GM21576 (cell line): Measurements from ENCODE around the gene EFCC1.

ENCODE experiments used
- ATAC-seq: cut with Tn5 transposase; IDR thresholded peaks from one replicate; pipeline ENCODE4 v1.9.1; 2021; ENCODE audit warnings: mild to moderate bottlenecking, moderate library complexity; ENCODE audit not compliant: unreplicated experiment

EFCC1 gene

DNA sequence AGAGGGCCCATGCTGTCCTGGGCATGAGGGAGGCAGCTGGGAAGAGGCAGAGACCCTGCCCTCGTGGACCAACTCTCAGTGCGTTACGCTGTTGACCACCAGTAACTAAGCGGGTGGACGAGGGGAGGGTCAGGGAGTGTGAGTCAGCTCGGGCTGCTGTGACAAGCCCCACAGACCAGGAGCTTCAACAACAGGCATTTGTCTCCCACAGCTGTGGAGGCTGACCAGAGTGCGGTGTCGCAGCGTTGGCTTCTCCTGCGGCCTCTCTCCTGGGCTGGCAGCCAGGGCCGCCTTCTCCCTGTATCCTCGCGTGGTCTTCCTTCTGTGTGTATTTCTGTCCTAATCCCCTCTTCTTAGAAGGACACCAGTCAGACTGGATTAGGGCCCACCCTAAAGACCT lies 13.0 kb downstream of the EFCC1 start:
- no peak for ATAC-seq

DNA sequence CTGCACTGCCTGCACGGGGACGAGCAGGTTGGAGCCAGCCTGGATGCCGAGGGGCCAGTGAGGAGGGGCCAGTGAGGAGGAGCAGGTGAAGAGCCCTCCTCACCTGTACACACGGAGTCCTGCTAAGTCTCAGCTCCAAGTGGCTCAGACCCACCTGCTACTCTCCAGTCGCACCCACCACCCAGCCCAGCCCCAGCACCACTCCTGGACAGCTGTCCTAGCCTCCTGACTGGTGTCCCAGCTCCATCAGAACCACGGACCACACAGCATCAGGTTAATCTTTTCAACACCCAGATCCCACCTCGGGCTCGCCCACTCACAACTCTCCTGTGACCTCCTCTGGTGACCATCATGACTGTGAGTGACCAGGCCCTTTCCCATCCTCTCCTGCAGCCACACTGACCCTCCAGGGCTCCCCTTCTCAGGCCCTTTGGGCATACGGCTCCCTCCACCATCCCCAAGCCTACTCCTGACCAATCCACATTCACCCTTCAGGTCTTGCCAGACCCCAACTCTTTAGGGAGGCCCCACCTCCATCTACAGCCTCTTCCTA lies 13.8 kb downstream of the EFCC1 start:
- no peak for ATAC-seq

DNA sequence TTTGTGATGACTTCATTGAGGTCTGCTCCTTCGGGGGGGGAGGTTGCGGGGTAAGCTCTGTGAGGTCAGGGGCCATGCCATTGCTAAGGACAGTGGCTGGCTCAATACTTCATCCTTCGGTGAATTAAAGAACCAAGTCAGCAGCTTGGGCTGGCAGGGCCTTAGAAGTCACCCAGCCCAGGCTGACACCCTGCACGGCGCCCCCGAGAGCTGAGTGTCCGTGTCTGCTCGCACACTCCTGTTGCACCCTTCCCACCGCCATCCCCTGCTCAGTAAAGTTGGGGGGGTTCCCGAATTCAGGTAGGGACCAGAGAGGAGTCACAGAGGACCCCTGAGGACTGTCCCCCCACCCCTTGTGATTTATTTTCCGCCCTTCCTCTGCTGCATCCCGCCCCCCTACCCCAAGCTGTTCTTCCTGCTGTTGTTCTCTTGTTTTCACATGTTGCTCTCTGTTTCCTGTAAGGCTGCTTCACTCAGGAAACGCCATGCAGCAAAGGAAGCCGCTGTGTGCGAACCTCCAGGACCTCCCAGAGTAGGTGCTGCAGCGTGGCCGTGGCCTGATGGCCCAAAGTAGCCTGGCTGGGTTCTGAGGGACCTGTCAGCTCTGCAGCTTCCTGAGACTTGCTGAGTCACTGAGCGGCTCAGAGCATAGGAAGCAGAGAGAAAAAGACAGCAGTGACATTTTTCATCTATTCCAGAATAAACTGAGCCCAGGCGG lies 14.4 kb downstream of the EFCC1 start:
- no peak for ATAC-seq

DNA sequence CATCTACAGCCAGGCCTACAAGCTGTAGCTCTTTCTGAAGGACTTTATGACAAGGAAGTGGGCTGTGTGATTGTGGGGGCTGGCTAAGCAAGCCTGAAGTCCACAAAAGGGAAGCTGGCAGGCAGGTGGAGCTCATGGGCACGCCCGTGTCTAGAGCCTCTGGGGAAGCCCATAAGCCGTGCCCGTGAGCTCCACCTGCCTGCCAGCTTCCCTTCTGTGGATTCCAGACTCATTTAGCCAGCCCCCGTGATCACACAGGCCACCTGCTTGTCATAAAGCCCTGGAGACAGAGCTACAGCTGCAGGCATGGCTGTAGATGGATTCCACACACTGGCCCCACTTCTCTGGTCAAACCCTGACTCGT lies 15.2 kb downstream of the EFCC1 start:
- ATAC-seq: no peak

DNA sequence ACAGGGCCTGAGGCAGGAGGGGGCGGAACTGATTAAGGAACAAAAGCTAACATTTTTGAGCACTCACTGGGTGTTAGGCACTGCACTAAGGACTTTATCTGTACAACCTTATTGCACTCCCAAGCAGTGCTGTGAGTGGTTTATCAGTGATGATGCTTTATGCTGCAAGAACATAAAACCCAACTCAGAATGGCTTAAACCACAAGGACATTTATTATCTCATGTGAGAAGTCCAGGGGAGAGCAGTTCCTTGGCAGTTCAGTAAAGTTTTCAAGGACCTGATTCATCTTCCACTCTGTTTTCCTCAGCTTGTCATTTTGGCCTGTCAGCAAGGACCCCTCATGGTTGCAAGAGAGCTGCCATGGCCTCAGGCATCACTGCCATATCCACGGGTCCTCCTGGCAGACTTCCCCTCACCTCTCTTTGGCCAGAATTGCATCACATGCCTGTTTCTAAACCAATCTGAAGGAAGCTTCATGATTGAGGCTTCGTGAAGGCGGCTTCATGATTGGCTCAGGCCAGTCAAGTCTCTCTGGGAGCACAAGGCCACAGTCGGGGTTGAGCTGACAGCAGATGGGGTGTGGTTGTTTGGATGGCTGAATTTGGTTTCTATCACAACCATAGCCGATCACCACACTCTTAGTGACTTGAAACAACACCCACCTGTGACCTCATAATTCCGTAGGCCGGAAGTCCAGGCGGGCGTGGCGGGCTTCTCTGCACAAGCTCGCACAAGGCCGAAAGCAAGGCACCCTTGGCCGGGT lies 15.8 kb downstream of the EFCC1 start:
- ATAC-seq: peak; percentile 55

DNA sequence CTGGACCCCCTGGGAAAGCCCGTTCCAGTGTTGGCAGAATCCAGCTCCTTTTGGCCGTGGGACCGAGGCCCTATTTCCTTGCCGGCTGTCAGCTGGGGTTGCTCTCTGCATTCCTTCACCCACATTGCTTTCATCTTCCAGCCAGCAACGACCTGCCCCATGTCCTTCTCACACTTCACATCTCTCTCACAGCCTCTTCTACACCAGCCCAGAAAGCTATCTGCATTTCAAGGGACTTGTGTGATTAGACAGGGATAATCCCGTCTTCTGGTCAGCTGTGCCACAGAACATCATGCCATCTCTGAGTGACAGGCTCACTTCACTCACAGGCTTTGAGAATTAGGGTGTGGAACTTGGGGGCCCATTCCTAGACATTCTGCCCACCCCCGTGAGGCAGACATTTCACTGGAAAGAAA lies 16.4 kb downstream of the EFCC1 start:
- ATAC-seq: no peak

DNA sequence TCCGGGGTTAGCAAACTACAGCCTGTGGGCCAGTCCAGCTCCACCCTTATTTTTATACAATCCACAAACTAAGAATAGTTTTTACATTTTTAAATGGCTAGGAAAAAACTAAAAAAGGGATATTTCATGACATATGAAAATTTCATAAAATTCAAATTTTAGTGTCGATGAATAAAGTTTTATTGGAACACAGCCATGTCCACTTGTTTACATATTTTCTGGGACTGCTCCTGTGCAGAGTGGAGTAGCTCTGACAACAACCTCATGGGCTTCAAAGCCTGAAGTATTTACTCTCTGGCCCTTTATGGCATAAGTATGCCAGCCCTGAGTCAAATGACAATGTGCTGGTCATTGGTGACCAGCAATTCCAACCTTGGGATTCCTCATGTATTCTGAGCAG lies 17.2 kb downstream of the EFCC1 start:
- no peak for ATAC-seq

DNA sequence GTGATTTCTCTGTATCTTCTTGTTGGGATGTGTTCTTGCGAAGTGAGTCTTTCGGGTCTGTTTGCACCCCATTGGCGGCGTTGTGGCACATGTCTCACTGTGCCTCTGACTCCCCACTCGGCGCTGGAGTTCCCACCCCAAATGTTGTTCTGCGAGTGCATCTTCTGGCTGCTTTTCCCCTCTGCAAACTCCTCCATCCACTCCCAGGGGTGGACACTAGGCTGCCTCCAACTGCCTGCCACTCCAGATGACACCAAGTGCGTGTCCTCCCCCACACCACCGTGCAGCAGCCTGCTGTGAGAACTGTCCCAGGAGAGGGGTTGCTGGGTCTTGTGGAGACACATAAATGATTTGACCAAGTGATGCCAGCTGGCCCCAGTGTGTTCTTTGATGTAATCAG lies 17.6 kb downstream of the EFCC1 start:
- no peak for ATAC-seq

DNA sequence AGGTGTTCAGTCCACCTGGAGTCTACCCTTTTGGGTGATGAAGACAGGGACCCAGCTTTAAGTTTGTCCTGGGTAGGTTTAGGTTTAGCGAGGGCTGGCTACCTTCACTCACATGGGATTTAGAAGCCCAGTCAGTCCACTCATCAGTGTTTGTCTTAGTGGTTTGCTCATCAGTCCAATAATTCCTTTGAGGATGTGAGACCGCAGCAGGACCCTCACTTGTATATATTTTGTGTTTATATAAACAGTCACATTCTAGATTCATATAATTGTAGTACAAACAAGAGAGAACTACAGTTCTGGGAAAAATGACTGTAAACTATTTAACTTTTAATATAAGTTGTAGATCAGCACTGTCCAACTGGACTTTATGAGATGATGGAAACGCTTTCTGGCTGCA lies 18.2 kb downstream of the EFCC1 start:
- no peak for ATAC-seq

DNA sequence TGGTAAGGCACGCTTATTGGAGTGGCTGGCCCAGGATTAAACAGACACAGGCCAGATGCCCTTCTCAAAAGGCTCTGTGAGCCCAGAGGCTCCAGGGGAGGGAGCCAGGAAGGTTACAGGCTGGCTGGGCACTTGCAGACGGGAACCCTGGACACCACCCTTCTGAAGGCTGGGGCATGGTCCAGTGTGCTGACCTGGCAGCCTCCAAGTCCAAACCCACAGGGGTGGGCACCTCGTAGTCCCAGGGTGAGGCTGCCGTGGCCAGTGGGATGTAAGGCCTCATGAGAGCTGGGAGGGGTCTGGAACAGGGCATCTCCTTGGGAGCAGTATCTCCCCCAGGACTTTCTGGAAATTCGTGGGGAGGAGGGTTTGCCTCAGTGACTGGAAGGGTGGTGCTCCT lies 19.6 kb downstream of the EFCC1 start:
- no peak for ATAC-seq

DNA sequence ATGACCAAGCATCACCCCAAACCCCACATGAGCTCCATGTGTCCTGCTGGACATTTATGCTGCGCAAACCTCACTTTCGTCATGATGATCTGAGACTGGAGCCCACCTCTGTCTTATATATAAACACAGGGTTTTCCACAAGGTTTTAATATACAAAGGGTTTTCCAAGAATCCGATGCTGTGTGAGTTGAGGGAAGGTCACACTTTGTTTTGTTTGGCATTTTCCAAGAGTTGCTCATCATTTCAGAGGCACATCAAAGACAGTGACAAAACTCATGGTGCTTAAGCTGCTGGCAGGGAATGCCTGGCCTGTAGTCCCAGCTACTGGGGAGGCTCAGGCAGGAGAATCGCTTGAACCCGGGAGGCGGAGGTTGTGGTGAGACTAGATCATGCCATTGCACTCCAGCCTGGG lies 20.0 kb downstream of the EFCC1 start:
- no peak for ATAC-seq

DNA sequence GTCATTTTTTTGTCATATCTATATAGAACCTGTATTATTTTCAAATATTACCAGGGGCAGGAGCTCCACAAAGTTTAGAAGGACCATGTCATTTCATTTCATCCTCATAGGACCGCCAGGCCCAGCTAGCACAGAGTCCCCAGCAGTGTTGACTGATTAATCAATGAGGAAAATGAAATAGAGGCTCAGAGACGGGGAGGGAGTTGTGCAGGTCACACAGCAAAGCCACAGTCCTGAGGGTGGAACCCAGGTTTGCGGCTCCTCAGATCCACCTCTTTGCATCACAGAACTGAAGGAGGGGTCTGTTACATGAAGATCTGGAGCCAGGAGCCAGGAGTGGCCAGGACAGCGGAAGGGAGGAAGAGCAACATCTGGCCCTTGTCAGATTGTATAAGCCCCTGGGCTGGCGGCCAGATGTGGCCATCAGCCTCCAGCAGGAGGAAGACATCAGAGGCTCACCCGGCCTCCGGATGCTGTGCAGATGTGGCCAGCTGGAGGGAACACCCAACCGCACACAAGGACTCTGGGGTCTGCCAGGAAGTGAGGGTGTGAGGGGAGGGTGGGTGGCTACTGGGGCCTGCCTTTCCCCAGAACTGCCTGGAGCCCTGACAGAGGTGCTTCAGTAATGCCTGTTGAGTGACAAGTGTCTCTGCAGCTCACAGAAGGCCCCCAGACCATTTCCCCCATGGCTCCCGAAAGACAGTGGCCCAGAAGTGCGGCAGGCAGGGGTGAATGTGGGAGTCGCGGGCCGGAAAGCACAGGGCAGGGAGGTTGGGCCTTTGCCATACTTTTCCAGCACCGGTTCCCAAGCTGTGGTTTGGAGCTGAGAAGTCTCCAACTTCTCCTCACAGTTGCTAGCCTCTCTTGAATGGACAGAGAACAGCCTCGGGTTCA lies 21.3 kb downstream of the EFCC1 start:
- no peak for ATAC-seq

DNA sequence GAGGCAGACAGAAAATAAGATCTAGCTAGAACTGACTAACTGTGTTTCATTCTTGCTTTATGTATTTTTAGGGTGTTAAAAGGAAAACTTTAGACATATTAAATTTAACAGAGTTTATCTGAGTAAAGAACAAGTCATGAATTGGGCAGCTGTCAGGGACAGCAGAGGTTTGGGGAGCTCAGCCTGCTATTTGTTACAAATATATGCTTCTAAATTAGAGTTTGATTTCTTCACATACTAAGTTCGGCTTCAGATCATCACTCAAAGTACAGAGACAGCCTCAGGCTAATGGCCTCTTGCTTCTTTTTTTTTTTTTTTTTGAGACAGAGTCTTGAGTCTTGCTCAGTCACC lies 21.9 kb downstream of the EFCC1 start:
- ATAC-seq: no peak

DNA sequence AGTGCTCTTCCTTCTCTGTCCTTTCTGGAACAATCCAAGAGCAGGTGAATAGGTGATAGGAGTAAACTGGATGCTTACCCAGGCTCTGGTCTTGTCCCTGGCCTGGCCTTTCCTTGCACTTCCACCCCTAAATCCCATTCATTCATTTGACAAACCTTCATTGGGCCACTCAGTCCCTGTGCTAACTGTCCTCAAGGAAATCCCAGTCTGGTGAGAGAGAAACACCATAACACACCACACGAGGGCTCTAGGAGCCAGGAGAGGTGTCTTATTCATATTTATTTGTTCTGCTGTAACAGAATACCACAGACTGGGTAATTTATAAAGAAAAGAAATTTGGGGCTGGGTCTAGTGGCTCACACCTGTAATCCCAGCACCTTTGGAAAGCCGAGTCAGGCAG lies 22.8 kb downstream of the EFCC1 start:
- ATAC-seq: no peak

DNA sequence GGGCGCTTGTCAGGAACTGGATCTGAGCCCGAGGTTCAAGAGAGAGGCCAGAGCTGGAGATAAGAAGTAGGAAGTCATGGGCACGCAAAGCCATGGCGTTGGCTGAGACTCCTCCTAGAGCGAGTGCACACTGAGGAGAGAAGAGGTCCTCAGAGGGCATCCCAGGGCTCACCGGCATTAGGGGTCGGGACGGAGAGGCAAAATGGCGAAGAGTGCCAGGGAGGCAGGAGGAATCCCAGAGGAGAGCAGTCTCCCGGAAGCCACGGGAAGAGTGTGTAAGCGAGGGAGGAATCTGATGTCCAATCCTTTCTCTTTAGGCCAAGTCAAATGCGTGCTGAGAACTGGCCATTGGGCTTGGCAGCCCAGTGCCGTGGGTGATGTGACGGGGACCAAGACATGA lies 24.0 kb downstream of the EFCC1 start:
- ATAC-seq: no peak

DNA sequence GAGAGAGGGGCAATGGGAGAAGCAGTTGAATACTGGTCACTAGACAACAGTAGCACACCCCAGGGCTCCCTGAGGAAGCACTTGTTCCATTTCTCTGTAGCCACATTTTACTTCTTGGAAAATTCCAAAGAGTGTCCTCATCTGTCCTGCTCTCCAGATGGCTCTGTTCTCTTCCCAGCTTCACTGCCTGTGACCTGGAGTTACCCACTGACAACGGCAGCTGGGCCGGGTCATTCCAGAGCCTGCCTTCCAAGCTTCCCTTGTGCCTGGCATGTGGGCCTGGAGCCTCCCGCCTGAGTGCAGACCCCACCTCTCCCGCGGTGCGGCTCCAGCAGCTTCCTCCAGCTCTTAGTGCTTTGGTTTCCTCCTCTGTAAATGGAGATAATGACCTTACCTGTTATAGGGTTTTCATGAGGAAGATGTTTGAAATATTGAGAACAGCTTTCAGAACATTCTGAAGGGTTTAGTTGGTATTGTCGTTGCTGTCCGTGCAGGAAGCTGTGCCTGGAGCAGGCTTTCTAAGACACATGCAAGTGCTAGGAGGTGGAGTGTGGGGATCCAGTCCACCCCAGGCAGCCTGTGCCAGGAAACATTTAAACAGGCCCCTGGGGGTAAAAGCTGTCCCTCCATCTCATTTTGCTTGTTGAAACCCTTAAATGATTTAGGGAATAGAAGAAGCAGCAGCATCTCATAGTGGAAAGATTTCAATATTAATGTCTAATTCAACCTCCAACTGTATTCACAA lies 24.8 kb downstream of the EFCC1 start:
- ATAC-seq: no peak

DNA sequence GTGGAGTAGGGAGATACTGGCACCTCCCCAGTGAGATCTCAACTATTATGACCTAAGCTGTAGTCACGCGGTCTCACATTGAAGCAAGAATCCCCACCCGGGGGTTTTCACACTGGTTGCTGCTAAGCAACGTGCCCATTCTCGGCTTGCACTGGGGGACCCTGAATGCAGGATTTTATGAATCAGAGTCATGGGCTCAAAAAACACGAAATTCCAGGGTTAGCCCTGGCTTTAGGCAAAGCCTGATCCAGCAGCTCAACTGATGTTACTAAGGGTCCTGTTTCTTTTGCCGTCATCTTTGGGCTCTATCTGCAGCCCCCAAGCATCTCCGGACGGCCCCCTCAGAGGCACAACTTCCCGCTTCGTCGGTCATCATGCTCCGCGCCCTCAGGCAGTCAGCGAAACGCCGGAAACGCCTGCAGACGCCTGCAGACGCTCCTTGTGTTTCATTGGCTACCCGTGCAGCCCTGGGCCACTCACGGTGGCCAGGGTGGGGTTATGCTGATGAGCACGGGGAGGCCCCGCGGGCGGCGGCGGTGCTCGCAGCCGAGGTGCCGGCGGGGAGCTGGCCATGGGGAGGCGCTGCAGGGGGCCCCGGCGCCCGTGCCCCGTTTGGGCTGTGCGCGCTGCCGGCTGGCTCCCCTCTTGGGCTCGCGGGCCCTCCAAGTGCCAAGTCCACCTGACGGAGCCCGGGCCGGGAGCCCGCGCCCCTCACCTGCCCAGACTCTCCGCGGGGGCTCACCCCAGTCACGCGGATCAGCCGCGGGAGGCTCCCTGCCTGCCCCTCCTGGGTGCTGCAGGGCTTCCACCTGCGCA lies 25.8 kb downstream of the EFCC1 start:
- peak; percentile 96 for ATAC-seq

DNA sequence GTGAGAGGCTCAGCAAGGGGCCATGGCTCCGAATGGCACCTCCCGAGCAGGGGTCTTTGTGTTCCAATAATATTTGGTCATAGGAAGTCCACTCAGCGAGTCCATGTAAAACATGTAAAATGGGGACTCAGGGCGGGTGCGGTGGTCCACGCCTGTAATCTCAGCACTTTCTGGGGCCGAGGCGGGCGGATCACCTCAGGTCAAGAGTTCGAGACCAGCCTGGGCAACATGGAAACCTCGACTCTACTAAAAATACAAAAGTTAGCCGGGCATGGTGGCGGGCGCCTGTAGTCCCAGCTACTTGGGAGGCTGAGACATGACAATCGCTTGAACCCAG lies 26.4 kb downstream of the EFCC1 start:
- ATAC-seq: no peak

DNA sequence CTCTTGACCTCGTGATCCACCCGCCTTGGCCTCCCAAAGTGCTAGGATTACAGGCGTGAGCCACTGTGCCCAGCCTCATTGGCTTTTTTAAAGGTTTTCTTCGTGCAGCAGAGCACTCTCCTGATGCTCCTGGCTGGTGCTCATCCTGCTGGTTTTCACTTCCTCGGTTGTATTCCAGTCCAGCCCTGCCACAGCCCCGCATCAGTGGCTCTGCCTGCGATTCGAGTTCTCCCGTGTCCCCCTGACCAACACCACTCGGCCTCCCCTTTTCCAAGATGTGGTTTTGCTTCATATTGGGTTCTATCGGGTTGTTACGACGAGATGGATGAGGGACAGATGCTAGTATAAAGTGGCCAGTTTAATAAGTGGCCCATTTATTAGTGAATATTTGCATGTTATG lies 27.8 kb downstream of the EFCC1 start:
- ATAC-seq: no peak

DNA sequence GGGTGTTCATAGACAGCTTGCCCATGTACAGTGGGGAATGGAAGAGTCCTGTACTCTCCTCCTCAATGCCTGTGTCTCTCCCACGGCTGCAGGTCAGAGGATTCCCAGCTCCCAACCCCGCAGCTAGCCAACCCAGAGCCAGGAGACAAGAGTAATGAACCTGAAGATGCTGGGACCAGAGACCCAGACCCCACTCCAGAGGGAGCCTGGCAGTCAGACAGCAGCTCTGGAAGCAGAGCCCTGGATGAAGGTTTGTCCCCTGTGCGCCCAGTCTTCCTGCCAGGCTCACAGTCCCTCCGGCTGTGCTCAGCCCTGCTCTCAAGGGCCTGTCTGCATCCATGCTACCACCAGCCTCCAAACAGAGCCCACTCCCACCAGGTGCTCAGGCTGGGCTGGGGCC lies 29.5 kb downstream of the EFCC1 start:
- ATAC-seq: no peak
